Dermis lymphatic vessel endothelial cell (primary cell): ENCODE data around the gene GLTPD2. TPM values are rescaled to one million over a fixed set of nuclear protein-coding genes. Genes with fewer than 3 reads are reported as not detected.

ENCODE experiments used
- total RNA-seq: library from RNA; depleted of rRNA; stranded (reverse); fragments of >200 nt; gene quantifications from 2 replicates; pipeline ENCODE4 v1.2.1, GENCODE V29; 2014

GLTPD2 gene
- total RNA-seq = not detected in 2 replicates

GRCh38 chr17:4788807-4789700, at the start of gene GLTPD2:
TSS of gene GLTPD2 (plus strand) at chr17:4788964. CDS start at chr17:4789012, 48 bp downstream.

GRCh38 chr17:4739122-4740024, 49.4 kb upstream of the GLTPD2 start, which contains the start of the genes CXCL16 and ZMYND15:
TSS of gene CXCL16 (minus strand) at chr17:4739928. CDS start at chr17:4739339, 589 bp downstream.
TSS of gene ZMYND15 (plus strand) at chr17:4739833. CDS start at chr17:4740549, 716 bp downstream.

GRCh38 chr17:4771519-4772234, 17.1 kb upstream of the GLTPD2 start, which contains the start of gene TM4SF5:
TSS of gene TM4SF5 (plus strand) at chr17:4771886. CDS start at chr17:4771923, 37 bp downstream.

GRCh38 chr17:4786106-4786511, 2.7 kb upstream of the GLTPD2 start, which contains the start of gene VMO1:
TSS of gene VMO1 (minus strand) at chr17:4786364. CDS start at chr17:4786352, 12 bp downstream.

GRCh38 chr17:4802228-4802627, 13.5 kb downstream of the GLTPD2 start, which contains the start of gene C17orf114:
TSS of gene C17orf114 (minus strand) at chr17:4802328.

DNA sequence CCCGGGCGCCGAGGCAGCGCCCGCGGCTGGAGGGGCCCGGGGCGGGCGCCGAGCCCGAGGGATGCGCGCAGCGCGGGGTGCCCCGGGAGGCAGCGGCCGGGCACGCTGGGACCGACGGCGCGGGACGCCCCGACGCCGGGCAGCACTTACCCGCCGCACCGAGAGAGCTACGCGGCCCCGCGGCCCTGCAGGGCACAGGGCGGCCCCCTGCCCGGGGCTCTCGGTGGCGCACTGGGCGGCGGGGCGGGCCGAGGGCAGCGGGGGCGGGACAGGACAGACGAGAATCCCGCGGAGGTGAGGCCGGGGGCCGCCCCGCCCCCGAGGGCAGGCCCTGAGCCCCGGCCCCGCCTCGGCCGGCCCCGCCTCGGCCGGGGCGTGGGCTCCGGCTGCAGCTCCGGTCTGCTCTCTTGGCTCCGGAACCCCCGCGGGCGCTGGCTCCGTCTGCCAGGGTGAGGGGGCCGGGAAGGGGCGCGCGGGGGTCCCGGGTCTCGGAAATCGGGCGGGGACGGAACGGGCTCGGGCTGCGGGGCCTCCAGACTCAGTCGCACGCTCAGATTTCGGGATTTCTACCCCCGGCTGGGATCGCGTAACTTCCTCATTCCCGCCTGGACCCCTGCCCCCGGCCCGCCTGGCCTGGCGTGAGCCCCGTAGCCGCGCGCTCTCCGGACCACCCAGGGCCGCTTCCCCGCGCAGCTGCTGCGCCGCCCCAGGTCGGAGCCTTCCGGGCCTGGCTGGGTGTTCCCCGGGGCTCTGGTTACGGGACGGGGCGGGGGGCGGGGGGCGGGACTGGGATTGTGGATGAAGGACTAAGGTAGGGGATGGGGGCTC, 18.2 kb downstream of the GLTPD2 start, which contains the start of gene PLD2:
TSS of gene PLD2 (plus strand) at position 376 of the 828 bp plus-strand sequence. CDS start 621 bp downstream, outside the sequence.

DNA sequence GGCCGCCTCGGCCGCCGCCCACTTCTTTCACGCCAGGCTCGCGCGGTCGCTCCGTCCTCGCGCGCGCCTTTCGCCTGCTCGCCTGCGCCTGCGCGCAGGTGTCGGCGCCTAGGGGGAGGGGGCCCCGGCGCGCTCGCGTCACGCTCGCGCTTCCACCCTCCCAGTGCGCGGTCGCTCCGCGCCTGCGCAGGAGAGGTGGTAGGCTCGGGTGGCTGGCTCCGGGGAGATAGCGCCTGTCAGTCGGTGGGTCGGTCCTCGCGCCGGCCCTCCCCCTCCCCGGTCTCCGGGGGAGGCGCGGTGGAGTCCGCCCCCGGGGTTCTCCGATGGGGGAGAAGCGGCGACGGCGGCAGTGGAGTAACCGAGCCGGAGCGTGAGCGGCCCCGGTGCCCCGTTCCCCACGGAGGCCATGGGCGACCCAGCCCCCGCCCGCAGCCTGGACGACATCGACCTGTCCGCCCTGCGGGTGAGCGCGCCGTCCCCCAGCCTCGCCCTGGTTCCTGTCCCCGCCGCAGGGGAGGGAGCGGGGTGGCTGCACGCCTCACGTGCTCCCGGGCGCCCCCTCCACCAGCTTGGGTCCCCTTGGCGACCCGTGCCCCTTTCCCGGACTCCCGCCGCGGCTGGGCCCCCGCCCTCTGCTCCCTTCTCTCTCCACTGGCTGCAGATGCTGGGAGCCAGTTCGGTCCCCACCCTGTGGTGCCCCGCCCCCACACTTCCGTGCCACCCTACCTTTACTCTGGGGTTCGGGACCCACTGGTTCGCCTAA, 44.6 kb downstream of the GLTPD2 start, which contains the start of gene MINK1:
TSS of gene MINK1 (plus strand) at position 163 of the 763 bp plus-strand sequence. CDS start at position 407, 244 bp downstream.

Other genes with a start within 250 kb of the GLTPD2 start
- 19.0 and 26.3 TPM in 2 replicates for gene MYBBP1A, start 233.6 kb upstream of the GLTPD2 start, total RNA-seq
- gene GGT6, start 228.4 kb upstream of the GLTPD2 start, total RNA-seq = not detected in 2 replicates
- gene SMTNL2, start 204.4 kb upstream of the GLTPD2 start, total RNA-seq = not detected in 2 replicates
- not detected in 2 replicates for gene ALOX15, start 147.3 kb upstream of the GLTPD2 start, total RNA-seq
- 7.7 and 10.3 TPM in 2 replicates for gene PELP1, start 84.8 kb upstream of the GLTPD2 start, total RNA-seq
- gene ARRB2, start 78.3 kb upstream of the GLTPD2 start, total RNA-seq = 7.5 and 9.0 TPM in 2 replicates
- gene MED11, start 57.5 kb upstream of the GLTPD2 start, total RNA-seq = 9.5 and 11.9 TPM in 2 replicates
- gene ZMYND15, start 49.1 kb upstream of the GLTPD2 start, total RNA-seq = under 0.01 and 0.11 TPM in 2 replicates
- gene CXCL16, start 49.0 kb upstream of the GLTPD2 start, total RNA-seq = 0.54 and 0.77 TPM in 2 replicates
- not detected in 2 replicates for gene TM4SF5, start 17.1 kb upstream of the GLTPD2 start, total RNA-seq
- gene VMO1, start 2.6 kb upstream of the GLTPD2 start, total RNA-seq = 0.22 and 0.95 TPM in 2 replicates
- gene PSMB6, start 7.2 kb downstream of the GLTPD2 start, total RNA-seq = 164 and 200 TPM in 2 replicates
- gene PLD2, start 18.2 kb downstream of the GLTPD2 start, total RNA-seq = 26.3 and 35.3 TPM in 2 replicates
- gene MINK1, start 44.4 kb downstream of the GLTPD2 start, total RNA-seq = 25.5 and 31.3 TPM in 2 replicates
- gene C17orf107, start 110.6 kb downstream of the GLTPD2 start, total RNA-seq = 0.77 and 1.1 TPM in 2 replicates
- gene CHRNE, start 114.1 kb downstream of the GLTPD2 start, total RNA-seq = 0.86 and 5.7 TPM in 2 replicates
- not detected in 2 replicates for gene GP1BA, start 143.3 kb downstream of the GLTPD2 start, total RNA-seq
- gene SLC25A11, start 151.1 kb downstream of the GLTPD2 start, total RNA-seq = 45.4 and 50.1 TPM in 2 replicates
- 11.5 and 12.6 TPM in 2 replicates for gene RNF167, start 151.3 kb downstream of the GLTPD2 start, total RNA-seq
- 304 and 331 TPM in 2 replicates for gene PFN1, start 159.6 kb downstream of the GLTPD2 start, total RNA-seq
- 2.2 and 2.3 TPM in 2 replicates for gene ENO3, start 162.2 kb downstream of the GLTPD2 start, total RNA-seq
- gene SPAG7, start 178.9 kb downstream of the GLTPD2 start, total RNA-seq = 53.2 and 56.7 TPM in 2 replicates
- 3.0 and 3.9 TPM in 2 replicates for gene CAMTA2, start 198.7 kb downstream of the GLTPD2 start, total RNA-seq
- gene INCA1, start 208.6 kb downstream of the GLTPD2 start, total RNA-seq = 0.52 and 0.54 TPM in 2 replicates
- gene KIF1C, start 209.0 kb downstream of the GLTPD2 start, total RNA-seq = 75.5 and 89.6 TPM in 2 replicates
- under 0.01 and 0.17 TPM in 2 replicates for gene SLC52A1, start 246.5 kb downstream of the GLTPD2 start, total RNA-seq